Tongue (tissue), 3 donors: ENCODE results near the gene PASK. TPM values are rescaled to one million over a fixed set of nuclear protein-coding genes. Genes with fewer than 3 reads are reported as not detected.

ENCODE experiments used
- DNase-seq: peaks from one replicate; pipeline ENCODE4 v3.0.0-alpha.2; 2015
- small RNA-seq: library from RNA; depleted of rRNA; stranded (forward); fragments of <200 nt; gene quantifications from one replicate; pipeline ENCODE3, GENCODE V24; 2014; ENCODE audit warnings: low replicate concordance
- total RNA-seq: library from RNA; depleted of rRNA; stranded (reverse); fragments of >200 nt; gene quantifications from one replicate; pipeline ENCODE4 v1.2.3, GENCODE V29; 2014

The PASK gene
- total RNA-seq, 1 donor from 2014 or later: 5.0 TPM

DNA sequence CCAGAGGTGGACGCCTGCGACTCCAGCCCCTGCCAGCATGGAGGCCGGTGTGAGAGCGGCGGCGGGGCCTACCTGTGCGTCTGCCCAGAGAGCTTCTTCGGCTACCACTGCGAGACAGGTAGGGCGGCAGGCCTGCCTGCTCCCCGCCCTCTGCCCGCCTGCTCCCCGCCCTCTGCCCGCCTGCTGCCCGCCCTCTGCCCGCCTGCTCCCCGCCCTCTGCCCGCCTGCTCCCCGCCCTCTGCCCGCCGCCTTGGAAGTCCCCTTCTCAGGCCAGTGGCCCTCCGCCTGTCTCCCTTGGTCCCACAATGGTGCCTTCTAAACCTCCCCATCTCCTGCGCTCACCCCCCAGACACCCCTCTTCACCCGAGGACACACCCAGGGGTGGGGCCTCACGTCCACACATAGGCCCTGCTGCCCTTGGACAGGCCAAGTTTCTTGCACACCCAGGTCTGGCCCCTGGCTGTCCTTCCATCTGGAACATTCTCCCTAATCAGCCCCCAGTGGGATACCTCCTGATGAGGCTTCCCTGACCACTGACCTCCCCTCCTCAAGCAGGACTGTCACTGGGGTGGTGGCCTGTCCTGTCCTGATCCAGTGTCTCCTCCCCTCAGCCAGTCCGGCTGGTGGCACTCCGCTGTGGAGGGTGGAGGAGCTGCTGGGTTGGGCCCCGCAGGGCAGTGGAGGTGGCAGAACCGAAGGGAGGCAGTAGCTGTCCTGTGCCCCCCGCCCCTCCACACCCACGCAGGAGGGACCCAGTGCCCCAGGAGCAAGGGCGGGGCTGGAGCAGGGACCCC is 85.1 kb downstream of the PASK start:
- DNase-seq: no peak

DNA sequence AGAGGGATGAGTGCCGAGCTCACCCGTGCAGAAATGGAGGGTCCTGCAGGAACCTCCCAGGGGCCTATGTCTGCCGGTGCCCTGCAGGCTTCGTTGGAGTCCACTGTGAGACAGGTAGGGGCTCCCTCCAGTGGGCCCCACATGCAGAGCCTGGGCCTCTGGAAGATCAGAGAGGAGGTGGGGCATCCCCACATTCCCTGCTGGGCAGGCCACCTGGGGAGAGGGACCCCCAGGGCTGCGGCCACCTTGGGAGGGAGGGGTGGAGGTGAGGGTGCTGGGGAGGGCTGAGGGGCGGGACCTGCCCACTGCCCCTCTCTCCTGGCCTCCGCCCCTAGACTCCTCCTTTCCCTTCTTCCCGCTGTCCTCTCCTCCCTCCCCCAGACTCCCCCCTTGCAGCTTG is 85.7 kb downstream of the PASK start:
- no peak for DNase-seq

DNA sequence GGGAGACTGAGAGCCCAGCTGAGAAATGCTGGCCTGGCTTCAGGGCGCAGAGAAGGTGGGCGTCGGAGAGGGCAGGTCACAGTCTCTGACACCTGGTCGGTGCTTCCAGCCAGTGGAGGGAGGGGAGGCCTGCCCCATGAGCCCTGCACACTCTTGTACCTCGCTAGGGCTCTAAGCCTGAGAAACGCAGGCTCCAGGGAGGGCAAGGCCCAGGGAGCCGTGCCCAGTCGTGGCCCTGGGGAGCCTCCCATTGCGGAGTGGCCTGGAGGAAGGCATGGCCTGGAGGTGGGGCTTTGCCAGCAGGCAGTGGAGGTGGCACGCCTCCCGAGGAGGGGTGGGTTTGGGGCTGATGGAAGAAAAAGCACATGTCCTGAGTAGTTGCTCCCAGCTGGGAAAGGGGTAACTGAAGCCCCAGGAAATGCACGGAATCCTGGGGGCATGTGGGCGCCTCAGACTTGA is 86.2 kb downstream of the PASK start:
- no peak for DNase-seq

DNA sequence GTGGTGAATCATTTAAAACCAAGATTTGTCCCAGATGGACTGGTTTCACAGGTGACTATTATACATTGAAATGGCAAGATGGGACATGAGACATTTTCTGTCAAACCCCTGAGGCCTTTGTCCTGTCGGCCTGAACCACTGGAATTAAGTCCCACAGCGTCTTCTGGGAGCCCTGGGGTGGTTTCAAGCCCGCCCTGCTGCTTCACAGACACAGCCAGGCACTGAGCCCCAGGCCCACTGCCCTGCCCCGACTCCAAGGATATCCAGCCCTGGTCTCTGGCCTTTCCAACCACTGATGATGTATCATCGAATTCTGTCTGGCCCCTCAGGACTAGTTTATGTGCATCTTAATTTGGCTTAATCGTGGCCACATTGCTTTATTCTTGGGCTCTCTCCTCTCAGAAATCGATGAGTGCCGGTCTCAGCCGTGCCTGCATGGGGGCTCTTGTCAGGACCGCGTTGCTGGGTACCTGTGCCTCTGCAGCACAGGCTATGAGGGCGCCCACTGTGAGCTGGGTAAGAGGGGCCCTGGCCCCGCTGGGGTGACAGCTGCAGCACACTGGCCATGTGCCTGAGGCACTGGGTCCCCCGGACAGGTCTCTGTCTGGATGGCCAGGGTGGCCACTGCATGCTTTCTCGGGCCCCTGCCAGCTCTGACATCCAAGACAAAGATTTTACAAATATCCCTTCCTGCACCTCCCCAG is 86.7 kb downstream of the PASK start:
- DNase-seq: no peak

DNA sequence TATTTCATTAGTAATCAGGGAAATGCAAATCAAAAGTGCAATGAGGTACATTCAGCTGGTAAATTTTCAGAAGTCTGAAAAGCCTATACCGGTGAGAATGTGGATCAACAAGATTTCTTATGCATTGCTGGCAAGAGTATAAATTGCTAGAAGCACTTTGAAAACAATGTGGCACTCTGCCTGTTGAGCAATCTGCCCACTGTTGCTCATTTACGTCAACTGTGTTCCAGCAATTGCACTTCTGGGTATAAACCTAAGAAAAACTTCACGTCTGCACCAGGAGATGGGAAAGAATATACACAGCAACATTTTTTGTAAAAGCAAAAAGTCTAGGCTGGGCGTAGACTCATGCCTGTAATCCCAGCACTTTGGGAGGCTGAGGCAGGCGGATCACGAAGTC is 88.0 kb downstream of the PASK start:
- peak; percentile 39 for DNase-seq

Small RNA genes lying within 50 kb of the gene (small RNA-seq; reads per million reads assigned to genes)
- not detected for gene AC005237.2

Other genes starting within 250 kb of the PASK start
- not detected for gene CROCC2, start 243.1 kb downstream of the PASK start, total RNA-seq
- gene SNED1, start 150.9 kb downstream of the PASK start, total RNA-seq: 15.0 TPM
- gene MTERF4, start 47.2 kb downstream of the PASK start, total RNA-seq: 70.9 TPM
- gene PPP1R7, start 995 bp upstream of the PASK start, total RNA-seq: 34.9 TPM
- gene ANO7, start 39.2 kb upstream of the PASK start, total RNA-seq: 0.10 TPM
- 509 TPM for gene HDLBP, start 166.2 kb upstream of the PASK start, total RNA-seq
- 355 TPM for gene SEPTIN2, start 166.5 kb upstream of the PASK start, total RNA-seq
- 46.5 TPM for gene FARP2, start 206.8 kb upstream of the PASK start, total RNA-seq